H1 (cell line): ENCODE data around the gene LCP1. TPM values are rescaled to one million over a fixed set of nuclear protein-coding genes. Genes with fewer than 3 reads are reported as not detected.

Experiments used
- CTCF ChIA-PET: fragments of 300-600 bp; sonication (Branson Sonifier 250); formaldehyde crosslinking; loops from one replicate; lab custom pipeline; 2021; ENCODE audit not compliant: partially characterized antibody; lab: Charles Lee
- POLR2A ChIA-PET: fragments of 300-600 bp; sonication (Branson Sonifier 250); formaldehyde crosslinking; loops from one replicate; lab custom pipeline; 2021; ENCODE audit warnings: inconsistent platforms; ENCODE audit not compliant: partially characterized antibody; lab: Charles Lee
- DNase-seq, 2 experiments: peaks; one replicate each; pipeline versions ENCODE4 v3.0.0 to v3.0.0-alpha.2; 2010 to 2022; ENCODE audit warnings: low spot score in 2 of 2, low read depth in 1 of 2, mixed read lengths in 1 of 2
- FAIRE-seq: peaks from 2 replicates; lab custom pipeline; 2011; peaks lifted over from hg19 to GRCh38; lab: Jason Lieb, UNC
- H2AFZ ChIP-seq: 2 replicates; pipeline ENCODE4 v1.8.1; 2012; ENCODE audit warnings: low read length, inconsistent platforms
- H2AK5ac ChIP-seq: 2 replicates; pipeline ENCODE4 v1.6.1; 2013; ENCODE audit warnings: low read depth, low read length
- H2BK120ac ChIP-seq: replicated peaks from 2 replicates; pipeline ENCODE3; 2013; ENCODE audit warnings: low read depth, low read length, inconsistent platforms
- H2BK12ac ChIP-seq: 2 replicates; pipeline ENCODE4 v1.6.1; 2013; ENCODE audit warnings: low read depth, low read length
- H2BK15ac ChIP-seq: 2 replicates; pipeline ENCODE4 v1.6.1; 2013; ENCODE audit warnings: low read length
- H2BK20ac ChIP-seq: 2 replicates; pipeline ENCODE4 v1.6.1; 2013; ENCODE audit warnings: low read length
- H2BK5ac ChIP-seq: 2 replicates; pipeline ENCODE4 v1.6.1; 2013; ENCODE audit warnings: low read depth, low read length
- H3K14ac ChIP-seq: 2 replicates; pipeline ENCODE4 v1.6.1; 2013; ENCODE audit warnings: inconsistent platforms; ENCODE audit not compliant: insufficient read length
- H3K18ac ChIP-seq: 2 replicates; pipeline ENCODE4 v1.6.1; 2013; ENCODE audit warnings: low read length; ENCODE audit errors: extremely low read depth
- H3K23ac ChIP-seq: 2 replicates; pipeline ENCODE4 v1.6.1; 2013; ENCODE audit warnings: inconsistent platforms; ENCODE audit not compliant: insufficient read length
- H3K23me2 ChIP-seq: 2 replicates; pipeline ENCODE4 v1.6.1; 2013; ENCODE audit warnings: low read depth, low read length
- H3K27ac ChIP-seq: 2 replicates; pipeline ENCODE4 v1.6.1; 2011; ENCODE audit warnings: low read depth, low read length, inconsistent platforms
- H3K27me3 ChIP-seq, 4 experiments: replicated peaks in 1 of 4; 1 replicate in 1 of 4; 2 replicates in 3 of 4; pipeline versions ENCODE4 v1.6.1 to v1.8.1; 2011 to 2013; ENCODE audit warnings: low read length in 3 of 4, mild to moderate bottlenecking in 3 of 4, inconsistent platforms in 2 of 4, mixed read lengths in 2 of 4, moderate library complexity in 1 of 4; ENCODE audit not compliant: control insufficient read depth in 3 of 4, insufficient read depth in 3 of 4; ENCODE audit errors: extremely low read depth in 1 of 4
- H3K36me3 ChIP-seq, 4 experiments: 2 replicates each; pipeline versions ENCODE4 v1.6.1 to v1.8.1; 2011 to 2013; ENCODE audit warnings: mild to moderate bottlenecking in 4 of 4, low read length in 3 of 4, moderate library complexity in 2 of 4, control low read depth in 1 of 4, inconsistent platforms in 1 of 4; ENCODE audit not compliant: insufficient read depth in 4 of 4, control insufficient read depth in 2 of 4
- H3K4ac ChIP-seq: replicated peaks from 2 replicates; pipeline ENCODE3; 2013; ENCODE audit warnings: low read length, low read depth, mixed read lengths, inconsistent platforms; ENCODE audit not compliant: insufficient read length
- H3K4me1 ChIP-seq, 4 experiments: replicated peaks in 1 of 4; 1 replicate in 1 of 4; 2 replicates in 3 of 4; pipeline versions ENCODE4 v1.6.1 to v1.8.1; 2011 to 2013; ENCODE audit warnings: low read length in 3 of 4, inconsistent platforms in 2 of 4, mixed read lengths in 1 of 4; ENCODE audit not compliant: insufficient read depth in 4 of 4, control insufficient read depth in 3 of 4
- H3K4me2 ChIP-seq, 2 experiments: 2 replicates each; pipeline versions ENCODE4 v1.6.1 to v1.8.1; 2011 to 2013; ENCODE audit warnings: low read depth in 2 of 2, low read length in 2 of 2, control low read depth in 1 of 2, inconsistent platforms in 1 of 2, mild to moderate bottlenecking in 1 of 2; ENCODE audit not compliant: insufficient read depth in 1 of 2
- H3K4me3 ChIP-seq, 4 experiments: fragments of 200-600, 300-600 bp in 1 of 4; sonication (generic), shearing (Covaris generic), sonication (Bioruptor Twin) in 1 of 4; 2 replicates each; pipeline versions ENCODE4 v1.5.1 to v1.8.1; 2011 to 2016; ENCODE audit warnings: low read length in 4 of 4, low read depth in 3 of 4, control low read depth in 2 of 4, inconsistent platforms in 2 of 4, mild to moderate bottlenecking in 2 of 4, mixed read lengths in 1 of 4, moderate library complexity in 1 of 4; ENCODE audit not compliant: insufficient read depth in 2 of 4; ENCODE audit errors: extremely low read depth in 1 of 4
- H3K56ac ChIP-seq: replicated peaks from 2 replicates; pipeline ENCODE3; 2013; ENCODE audit warnings: low read depth, mild to moderate bottlenecking, mixed read lengths, low read length, inconsistent platforms; ENCODE audit not compliant: insufficient read length
- H3K79me1 ChIP-seq: 2 replicates; pipeline ENCODE4 v1.6.1; 2013; ENCODE audit warnings: low read depth, low read length, control low read depth
- H3K79me2 ChIP-seq, 2 experiments: 2 replicates each; pipeline versions ENCODE4 v1.6.1 to v1.8.1; 2012 to 2013; ENCODE audit warnings: low read length in 2 of 2, mild to moderate bottlenecking in 2 of 2, inconsistent platforms in 1 of 2; ENCODE audit not compliant: insufficient read depth in 2 of 2, control insufficient read depth in 1 of 2
- H3K9ac ChIP-seq, 4 experiments: replicated peaks in 1 of 4; 1 replicate in 1 of 4; 2 replicates in 3 of 4; pipeline versions ENCODE4 v1.6.1 to v1.8.1; 2011 to 2013; ENCODE audit warnings: low read depth in 3 of 4, low read length in 3 of 4, control low read depth in 2 of 4, mild to moderate bottlenecking in 2 of 4, moderate library complexity in 2 of 4, inconsistent platforms in 1 of 4; ENCODE audit errors: extremely low read depth in 1 of 4
- H3K9me3 ChIP-seq, 2 experiments: 2 replicates each; pipeline versions ENCODE4 v1.6.1 to v1.8.1; 2012 to 2013; ENCODE audit warnings: mild to moderate bottlenecking in 2 of 2, moderate library complexity in 2 of 2, control low read depth in 1 of 2, inconsistent platforms in 1 of 2, low read depth in 1 of 2, low read length in 1 of 2, mixed read lengths in 1 of 2; ENCODE audit not compliant: insufficient read depth in 2 of 2
- H4K20me1 ChIP-seq, 2 experiments: replicated peaks in 1 of 2; 2 replicates each; pipeline versions ENCODE3 to v1.8.1; 2011 to 2013; ENCODE audit warnings: inconsistent platforms in 2 of 2, low read length in 2 of 2, mild to moderate bottlenecking in 1 of 2; ENCODE audit not compliant: insufficient read depth in 2 of 2, control insufficient read depth in 1 of 2
- H4K5ac ChIP-seq: 2 replicates; pipeline ENCODE4 v1.6.1; 2013; ENCODE audit warnings: low read length, low read depth, mixed read lengths, inconsistent platforms; ENCODE audit not compliant: insufficient read length
- H4K8ac ChIP-seq: 2 replicates; pipeline ENCODE4 v1.8.0; 2013; ENCODE audit warnings: mild to moderate bottlenecking, moderate library complexity, low read length, inconsistent platforms; ENCODE audit not compliant: insufficient read depth; ENCODE audit errors: extremely low read depth
- H4K91ac ChIP-seq: replicated peaks from 2 replicates; pipeline ENCODE3; 2013; ENCODE audit warnings: low read length, mixed read lengths, inconsistent platforms; ENCODE audit not compliant: insufficient read length
- CREB1 ChIP-seq: IDR thresholded peaks from 2 replicates; pipeline ENCODE4 v1.6.1; 2012; ENCODE audit warnings: inconsistent platforms
- CTBP2 ChIP-seq: IDR thresholded peaks from 2 replicates; pipeline ENCODE4 v1.7.0; 2011; ENCODE audit warnings: borderline replicate concordance, mild to moderate bottlenecking, moderate library complexity, mixed read lengths, low read length; ENCODE audit not compliant: insufficient read depth, insufficient read length
- RAD21 ChIP-seq, 2 experiments: IDR thresholded peaks in 1 of 2; conservative IDR thresholded peaks in 1 of 2; 2 replicates each; pipeline ENCODE4 v1.6.1; 2011; ENCODE audit warnings: low read depth in 2 of 2, low read length in 2 of 2, improper control_type of control experiment in 1 of 2, inconsistent platforms in 1 of 2, mild to moderate bottlenecking in 1 of 2, moderate library complexity in 1 of 2
- SP4 ChIP-seq: IDR thresholded peaks from 2 replicates; pipeline ENCODE4 v1.6.1; 2012; ENCODE audit warnings: low read length, inconsistent platforms
- YY1 ChIP-seq: IDR thresholded peaks from 2 replicates; pipeline ENCODE4 v1.6.1; 2011; ENCODE audit warnings: low read depth, mild to moderate bottlenecking, low read length
- WGBS, 2 experiments: shearing (Covaris generic) in 1 of 2; methylation state at CpG; one replicate each; pipeline versions ENCODE4 v1.1.6 to v1.1.7; 2013 to 2015; ENCODE audit warnings: low lambda C conversion rate in 2 of 2, mixed read lengths in 2 of 2, inconsistent platforms in 1 of 2, low coverage in 1 of 2, missing lambda C conversion rate in 1 of 2; ENCODE audit not compliant: insufficient replicate concordance in 2 of 2, insufficient coverage in 1 of 2, insufficient read length in 1 of 2; ENCODE audit errors: extremely low coverage in 1 of 2, missing lambda C conversion rate in 1 of 2; 5-methylcytosine and 5-hydroxymethylcytosine counted together
- polyA plus RNA-seq, 7 experiments: library from polyadenylated mRNA; depleted of rRNA in 3 of 7; stranded (reverse) in 5 of 7; unstranded in 2 of 7; fragments of >200 nt in 5 of 7; fragments of 200-250 nt in 2 of 7; gene quantifications; 1 replicate in 5 of 7; 2 replicates in 1 of 7; 4 replicates in 1 of 7; pipeline versions ENCODE4 v1.2.1 to v1.2.3, GENCODE V29; 2011 to 2013; ENCODE audit warnings: missing spikeins in 2 of 7, mixed read lengths in 2 of 7
- total RNA-seq: library from RNA; stranded (reverse); fragmentation: NEBNext Ultra II Directional; extraction: Animal tissue kit (Norgen Biotek cat#: 25700); gene quantifications from 2 replicates; pipeline ENCODE4 v1.2.1, GENCODE V29; 2021

The LCP1 gene
- total and polyA plus RNA-seq, 2 of the 8 experiments (the other 6 are each of a cell fraction or from before 2014, with no cell fraction given) = 0.65 to 4.3 TPM

DNA sequence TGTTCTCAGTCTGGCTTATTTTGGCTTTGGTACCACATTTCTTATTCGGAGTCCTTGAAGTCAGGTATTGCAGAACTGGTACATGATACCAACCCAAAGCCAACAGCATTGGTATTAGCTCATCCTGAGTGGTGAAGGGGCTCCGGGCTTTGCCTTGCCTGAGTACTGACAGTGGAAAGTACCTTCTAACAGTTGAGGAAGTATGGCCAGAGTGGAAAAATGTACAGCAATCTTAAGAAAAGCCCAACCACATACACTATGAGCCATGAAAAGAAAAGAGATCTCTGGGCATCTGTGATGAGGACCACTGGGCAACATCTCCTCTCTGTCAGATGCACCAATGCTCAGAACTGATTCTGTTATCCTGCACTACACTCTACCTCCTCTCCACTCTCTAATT, 8.3 kb downstream of the LCP1 start:
- Histone ChIP-seq H3K4me1 (peaks cover 0 to 6% (median 2%) of the 10 kb centered on the region in 4 experiments; a peak in 2 of 7 replicates), H3K18ac (no peak overlapping the region), H3K36me3 (no peaks in the 10 kb centered on the region), H3K23ac (no peak overlapping the region), H2AK5ac (no peak overlapping the region), H3K4me2 (no peak overlapping the region), H4K8ac (no peak overlapping the region), H3K27me3 (peaks cover 0 to 4% (median 0%) of the 10 kb centered on the region in 4 experiments; a peak in 1 of 7 replicates), H3K4ac (no peak overlapping the region), H4K20me1 (no peaks in the 10 kb centered on the region), H2AFZ (no peak overlapping the region), H4K5ac (no peak overlapping the region), H2BK15ac (no peak overlapping the region), H2BK120ac (no peak overlapping the region), H3K56ac (no peak overlapping the region), H3K79me2 (no peaks in the 10 kb centered on the region), H3K4me3 (no peak overlapping the region), H2BK12ac (no peak overlapping the region), H4K91ac (no peak overlapping the region), H3K23me2 (no peaks in the 10 kb centered on the region), H3K9ac (peak overlapping the region in 1 of 4 experiments; percentile 8; a peak in 1 of 7 replicates), H3K79me1 (no peaks in the 10 kb centered on the region), H3K9me3 (no peaks in the 10 kb centered on the region), H2BK5ac (no peak overlapping the region), H3K14ac (no peak overlapping the region), H3K27ac (no peak overlapping the region), H2BK20ac (no peak overlapping the region)
- FAIRE-seq (no peak), DNase-seq (no peak)
- CTCF ChIA-PET = interaction anchor here (0.6 to 1.4 kb wide), 7 partner anchors 9 to 1623 kb away, joined by 3 to 5 read pairs (median 3); no protein-coding TSS in a partner anchor
- WGBS, 2 experiments = 95% methylated on average over 2 of the region's 2 CpGs; no CpG with 5 or more reads in 1 of the 2 experiments
- POLR2A ChIA-PET = no interaction called here
- TF ChIP-seq YY1 (no peak), SP4 (no peak), CTBP2 (no peak), CREB1 (no peak), RAD21 (IDR thresholded peaks at IDR 0.05 in 1 of 2, conservative IDR thresholded peaks at IDR 0.05 in 1 of 2; ENCODE audit: low read depth in 2 of 2, low read length in 2 of 2) (no peak)
